Omental fat pad (tissue), 4 donors: Measurements from ENCODE around the gene CTIF. TPM values are rescaled to one million over a fixed set of nuclear protein-coding genes. Genes with fewer than 3 reads are reported as not detected.

ENCODE experiments used
- ATAC-seq: fragments of 150-250 bp; one replicate; pipeline ENCODE4 v1.9.1; 2016; ENCODE audit warnings: mild to moderate bottlenecking, moderate library complexity; ENCODE audit not compliant: low FRiP score
- DNase-seq: peaks from one replicate; pipeline ENCODE4 v3.0.0-alpha.2; 2019; ENCODE audit warnings: low spot score
- total RNA-seq, 4 donors: library from RNA; depleted of rRNA; stranded (reverse); fragments of >200 nt; gene quantifications; one replicate each; pipeline ENCODE4 v1.1.0, GENCODE V29; 2016
- TF ChIP-seq, protein P1 (sequence below), 3 donors: fragments of 450-650 bp; IDR thresholded peaks; one replicate each; pipeline ENCODE4 v1.5.1; 2016 to 2017; ENCODE audit warnings: antibody characterized with exemption in 3 of 3, mild to moderate bottlenecking in 3 of 3, moderate library complexity in 2 of 3

CTIF gene
- total RNA-seq, 4 donors from 2014 or later, result 57.5 to 94.0 (median 72.4) TPM

DNA sequence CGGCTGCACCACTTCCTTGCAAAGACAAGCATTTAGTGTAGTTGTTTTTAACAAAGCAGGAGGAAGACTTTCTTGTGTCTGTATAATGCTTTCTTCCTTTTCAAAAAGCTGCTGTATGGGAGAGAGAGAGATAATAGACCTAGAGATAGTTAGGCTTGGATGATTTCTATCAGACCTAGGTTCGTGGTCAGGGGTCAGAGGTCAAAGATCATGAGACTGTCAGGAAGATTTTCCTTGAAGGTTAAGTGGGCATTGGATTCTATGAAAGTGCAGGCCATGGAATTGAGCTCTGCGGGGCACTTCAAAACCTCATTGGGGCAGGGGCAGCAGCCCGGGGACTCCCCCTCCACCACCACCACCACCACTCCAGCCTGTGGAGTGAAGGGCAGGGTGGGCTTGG is 164.6 kb downstream of the CTIF start:
- TF ChIP-seq, protein P1, sequence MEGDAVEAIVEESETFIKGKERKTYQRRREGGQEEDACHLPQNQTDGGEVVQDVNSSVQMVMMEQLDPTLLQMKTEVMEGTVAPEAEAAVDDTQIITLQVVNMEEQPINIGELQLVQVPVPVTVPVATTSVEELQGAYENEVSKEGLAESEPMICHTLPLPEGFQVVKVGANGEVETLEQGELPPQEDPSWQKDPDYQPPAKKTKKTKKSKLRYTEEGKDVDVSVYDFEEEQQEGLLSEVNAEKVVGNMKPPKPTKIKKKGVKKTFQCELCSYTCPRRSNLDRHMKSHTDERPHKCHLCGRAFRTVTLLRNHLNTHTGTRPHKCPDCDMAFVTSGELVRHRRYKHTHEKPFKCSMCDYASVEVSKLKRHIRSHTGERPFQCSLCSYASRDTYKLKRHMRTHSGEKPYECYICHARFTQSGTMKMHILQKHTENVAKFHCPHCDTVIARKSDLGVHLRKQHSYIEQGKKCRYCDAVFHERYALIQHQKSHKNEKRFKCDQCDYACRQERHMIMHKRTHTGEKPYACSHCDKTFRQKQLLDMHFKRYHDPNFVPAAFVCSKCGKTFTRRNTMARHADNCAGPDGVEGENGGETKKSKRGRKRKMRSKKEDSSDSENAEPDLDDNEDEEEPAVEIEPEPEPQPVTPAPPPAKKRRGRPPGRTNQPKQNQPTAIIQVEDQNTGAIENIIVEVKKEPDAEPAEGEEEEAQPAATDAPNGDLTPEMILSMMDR (IDR thresholded peaks at IDR 0.05), result no peak
- ATAC-seq (no peak), DNase-seq (no peak)

DNA sequence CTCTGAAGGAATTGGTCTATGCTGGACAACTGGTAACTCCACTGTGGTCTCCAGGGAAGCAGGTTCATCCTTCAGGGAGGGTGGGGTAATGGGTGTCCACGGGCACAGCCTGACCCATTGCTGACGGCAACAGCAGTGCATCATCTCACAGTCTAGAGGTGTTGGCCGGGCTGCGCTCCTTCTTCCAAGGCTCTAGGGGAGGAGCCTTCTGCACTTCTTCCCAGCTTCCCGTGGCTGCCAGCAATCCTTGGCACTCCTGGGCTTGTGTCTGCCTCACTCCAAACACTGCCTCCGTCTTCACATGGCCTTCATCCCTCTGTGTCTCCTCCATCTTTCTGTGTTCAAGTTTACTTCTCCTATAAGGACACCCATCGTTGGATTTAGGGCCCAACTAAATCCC is 166.2 kb downstream of the CTIF start:
- DNase-seq, result no peak
- TF ChIP-seq, protein P1 (IDR thresholded peaks at IDR 0.05), result no peak
- no peak for ATAC-seq

DNA sequence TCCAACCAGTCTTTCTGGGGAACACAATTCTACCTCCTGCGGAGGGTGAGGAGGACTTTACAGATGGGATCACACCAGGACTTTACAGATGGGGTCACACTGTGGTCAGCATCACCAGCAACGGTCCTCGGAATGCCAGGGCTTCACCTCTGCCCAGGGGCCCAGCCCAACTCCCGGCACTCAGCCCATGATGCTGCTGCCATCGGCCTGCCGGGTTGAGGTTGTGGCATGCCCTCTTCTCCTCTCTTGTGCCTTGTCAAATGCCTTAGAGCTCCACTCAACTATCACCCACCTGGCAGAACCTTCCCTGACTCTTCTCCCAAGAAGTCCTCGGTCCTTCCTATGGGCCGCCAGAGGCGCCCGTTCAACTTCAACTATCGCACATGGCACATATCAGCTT is 166.7 kb downstream of the CTIF start:
- DNase-seq, result no peak
- TF ChIP-seq, protein P1 (IDR thresholded peaks at IDR 0.05), result no peak

GRCh38 chr18:48706731-48707130 is 167.9 kb downstream of the CTIF start:
- ATAC-seq, result no peak
- no peak for DNase-seq
- TF ChIP-seq, protein P1 (IDR thresholded peaks at IDR 0.05), result no peak

More for the DNA sequence above, 166.7 kb downstream of the CTIF start:
- ATAC-seq, result no peak

- TF ChIP-seq, protein P1 (IDR thresholded peaks at IDR 0.05), result no peak
Measured at GRCh38 chr18:48707636-48708296, 168.9 kb downstream of the CTIF start.

GRCh38 chr18:48708807-48709206 is 170.0 kb downstream of the CTIF start:
- TF ChIP-seq, protein P1 (IDR thresholded peaks at IDR 0.05), result no peak
- DNase-seq, result no peak
- ATAC-seq, result no peak

More at GRCh38 chr18:48707636-48708296, 168.9 kb downstream of the CTIF start:
- DNase-seq (no peak), ATAC-seq (no peak)

GRCh38 chr18:48709371-48710062 is 170.7 kb downstream of the CTIF start:
- ATAC-seq, result no peak

More at GRCh38 chr18:48709371-48710062, 170.7 kb downstream of the CTIF start:
- DNase-seq, result no peak
- TF ChIP-seq, protein P1 (IDR thresholded peaks at IDR 0.05), result no peak
